KMS-11 (cell line): ENCODE measurements around the gene RNGTT.

ENCODE experiments used
- H2AFZ ChIP-seq: fragments of 200-600 bp; sonication (generic); 2 replicates; pipeline ENCODE4 v1.6.1; 2016; ENCODE audit warnings: antibody characterized with exemption, mixed run types, low read depth
- H3K27ac ChIP-seq: fragments of 200-600 bp; sonication (generic); 2 replicates; pipeline ENCODE4 v1.6.1; 2016; ENCODE audit warnings: mild to moderate bottlenecking, mixed run types
- H3K27me3 ChIP-seq: fragments of 200-600 bp; sonication (generic); 2 replicates; pipeline ENCODE4 v1.6.1; 2017; ENCODE audit warnings: mild to moderate bottlenecking, low read depth, mixed run types, moderate library complexity; ENCODE audit not compliant: insufficient read depth
- H3K36me3 ChIP-seq: fragments of 200-600 bp; sonication (generic); 2 replicates; pipeline ENCODE4 v1.6.1; 2017; ENCODE audit warnings: mild to moderate bottlenecking, mixed run types; ENCODE audit not compliant: insufficient read depth
- H3K4me1 ChIP-seq: fragments of 200-600 bp; sonication (generic); 2 replicates; pipeline ENCODE4 v1.6.1; 2016; ENCODE audit warnings: mild to moderate bottlenecking, low read depth, mixed run types; ENCODE audit not compliant: poor library complexity, severe bottlenecking
- H3K4me2 ChIP-seq: fragments of 200-600 bp; sonication (generic); 2 replicates; pipeline ENCODE4 v1.7.0; 2016; ENCODE audit warnings: mild to moderate bottlenecking, mixed run types
- H3K4me3 ChIP-seq: fragments of 200-600 bp; sonication (generic); IDR thresholded peaks from 2 replicates; pipeline ENCODE4 v1.6.1; 2017; ENCODE audit warnings: low read depth, low read length, mixed read lengths; ENCODE audit not compliant: insufficient read depth
- H3K79me2 ChIP-seq: fragments of 200-600 bp; sonication (generic); 2 replicates; pipeline ENCODE4 v1.6.1; 2016; ENCODE audit warnings: low read depth, mixed run types; ENCODE audit not compliant: insufficient read depth
- H3K9ac ChIP-seq: fragments of 200-600 bp; sonication (generic); 2 replicates; pipeline ENCODE4 v1.6.1; 2016; ENCODE audit warnings: mild to moderate bottlenecking, mixed run types
- H4K20me1 ChIP-seq: fragments of 200-600 bp; sonication (generic); 2 replicates; pipeline ENCODE4 v1.6.1; 2016; ENCODE audit warnings: mild to moderate bottlenecking, mixed run types; ENCODE audit not compliant: insufficient read depth
- TF ChIP-seq, protein P1 (sequence below): fragments of 200-600 bp; sonication (generic); conservative IDR thresholded peaks from 2 replicates; pipeline ENCODE4 v1.6.1; 2017; ENCODE audit warnings: low read depth, mild to moderate bottlenecking, antibody characterized with exemption, low read length, moderate library complexity, mixed read lengths

The RNGTT gene

GRCh38 chr6:88856566-88856965 is 106.9 kb downstream of the RNGTT start:
- TF ChIP-seq, protein P1, sequence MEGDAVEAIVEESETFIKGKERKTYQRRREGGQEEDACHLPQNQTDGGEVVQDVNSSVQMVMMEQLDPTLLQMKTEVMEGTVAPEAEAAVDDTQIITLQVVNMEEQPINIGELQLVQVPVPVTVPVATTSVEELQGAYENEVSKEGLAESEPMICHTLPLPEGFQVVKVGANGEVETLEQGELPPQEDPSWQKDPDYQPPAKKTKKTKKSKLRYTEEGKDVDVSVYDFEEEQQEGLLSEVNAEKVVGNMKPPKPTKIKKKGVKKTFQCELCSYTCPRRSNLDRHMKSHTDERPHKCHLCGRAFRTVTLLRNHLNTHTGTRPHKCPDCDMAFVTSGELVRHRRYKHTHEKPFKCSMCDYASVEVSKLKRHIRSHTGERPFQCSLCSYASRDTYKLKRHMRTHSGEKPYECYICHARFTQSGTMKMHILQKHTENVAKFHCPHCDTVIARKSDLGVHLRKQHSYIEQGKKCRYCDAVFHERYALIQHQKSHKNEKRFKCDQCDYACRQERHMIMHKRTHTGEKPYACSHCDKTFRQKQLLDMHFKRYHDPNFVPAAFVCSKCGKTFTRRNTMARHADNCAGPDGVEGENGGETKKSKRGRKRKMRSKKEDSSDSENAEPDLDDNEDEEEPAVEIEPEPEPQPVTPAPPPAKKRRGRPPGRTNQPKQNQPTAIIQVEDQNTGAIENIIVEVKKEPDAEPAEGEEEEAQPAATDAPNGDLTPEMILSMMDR: no peak
- H3K36me3 ChIP-seq: no peaks in the 10 kb centered on the region
- no peak overlapping the region for H3K27ac ChIP-seq
- no peaks in the 10 kb centered on the region for H4K20me1 ChIP-seq
- H3K4me3 ChIP-seq: no peak overlapping the region
- H2AFZ ChIP-seq: no peak overlapping the region
- no peaks in the 10 kb centered on the region for H3K79me2 ChIP-seq
- no peaks in the 10 kb centered on the region for H3K27me3 ChIP-seq
- no peak overlapping the region for H3K9ac ChIP-seq
- H3K4me1 ChIP-seq: no peaks in the 10 kb centered on the region
- no peak overlapping the region for H3K4me2 ChIP-seq

GRCh38 chr6:88855541-88856147 is 107.8 kb downstream of the RNGTT start:
- Histone ChIP-seq H3K4me2 (no peak overlapping the region), H3K9ac (no peak overlapping the region), H3K79me2 (no peaks in the 10 kb centered on the region), H2AFZ (no peak overlapping the region), H3K4me3 (no peak overlapping the region), H4K20me1 (no peaks in the 10 kb centered on the region), H3K36me3 (no peaks in the 10 kb centered on the region), H3K27me3 (no peaks in the 10 kb centered on the region), H3K4me1 (no peaks in the 10 kb centered on the region), H3K27ac (no peak overlapping the region)
- TF ChIP-seq, protein P1: no peak

- TF ChIP-seq, protein P1: no peak
- Histone ChIP-seq H3K27ac (no peak overlapping the region), H3K4me1 (no peaks in the 10 kb centered on the region), H3K79me2 (no peaks in the 10 kb centered on the region), H3K27me3 (no peaks in the 10 kb centered on the region), H3K4me2 (no peak overlapping the region), H3K36me3 (no peaks in the 10 kb centered on the region), H3K4me3 (no peak overlapping the region), H3K9ac (no peak overlapping the region), H4K20me1 (no peaks in the 10 kb centered on the region), H2AFZ (no peak overlapping the region)
Measured at GRCh38 chr6:88852775-88853174, 110.6 kb downstream of the RNGTT start.

DNA sequence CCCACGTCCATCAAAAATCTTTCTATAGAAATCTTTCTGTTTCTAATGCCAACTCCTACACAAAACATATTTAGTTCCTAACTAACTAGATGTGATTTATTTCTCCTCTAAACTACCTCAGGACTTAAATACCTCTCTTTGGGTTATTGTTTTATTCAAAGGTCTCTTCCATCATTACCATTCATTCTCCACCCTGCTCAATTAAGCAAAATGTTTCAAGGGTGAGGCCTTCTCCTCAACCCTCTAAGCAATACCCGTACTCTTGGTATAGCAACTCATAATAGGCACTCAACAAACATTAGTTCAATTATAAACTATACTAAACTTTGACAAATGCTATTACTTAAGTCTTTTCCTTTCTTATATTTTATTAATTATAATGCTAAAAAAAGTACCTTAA is 111.4 kb downstream of the RNGTT start:
- TF ChIP-seq, protein P1: no peak
- no peaks in the 10 kb centered on the region for H3K4me1 ChIP-seq
- no peak overlapping the region for H3K9ac ChIP-seq
- no peaks in the 10 kb centered on the region for H4K20me1 ChIP-seq
- H3K36me3 ChIP-seq: no peaks in the 10 kb centered on the region
- no peak overlapping the region for H3K27ac ChIP-seq
- no peak overlapping the region for H2AFZ ChIP-seq
- no peaks in the 10 kb centered on the region for H3K27me3 ChIP-seq
- no peaks in the 10 kb centered on the region for H3K79me2 ChIP-seq
- H3K4me2 ChIP-seq: no peak overlapping the region
- no peak overlapping the region for H3K4me3 ChIP-seq
